Epithelial cell of esophagus (primary cell): ENCODE results near the gene CCNJL.

Experiments used
- DNase-seq: peaks from one replicate; pipeline ENCODE4 v3.0.0; 2010; ENCODE audit warnings: low read depth
- H3K4me3 ChIP-seq: 2 replicates; pipeline ENCODE4 v1.5.1; 2011; ENCODE audit warnings: mild to moderate bottlenecking, low read length, control low read depth
- TF ChIP-seq, protein P1 (sequence below): IDR thresholded peaks from 2 replicates; pipeline ENCODE4 v1.5.1; 2011; ENCODE audit warnings: low read depth, mild to moderate bottlenecking, low read length, control low read depth, inconsistent platforms; ENCODE audit not compliant: insufficient read depth; ENCODE audit errors: missing control alignments

Gene CCNJL

DNA sequence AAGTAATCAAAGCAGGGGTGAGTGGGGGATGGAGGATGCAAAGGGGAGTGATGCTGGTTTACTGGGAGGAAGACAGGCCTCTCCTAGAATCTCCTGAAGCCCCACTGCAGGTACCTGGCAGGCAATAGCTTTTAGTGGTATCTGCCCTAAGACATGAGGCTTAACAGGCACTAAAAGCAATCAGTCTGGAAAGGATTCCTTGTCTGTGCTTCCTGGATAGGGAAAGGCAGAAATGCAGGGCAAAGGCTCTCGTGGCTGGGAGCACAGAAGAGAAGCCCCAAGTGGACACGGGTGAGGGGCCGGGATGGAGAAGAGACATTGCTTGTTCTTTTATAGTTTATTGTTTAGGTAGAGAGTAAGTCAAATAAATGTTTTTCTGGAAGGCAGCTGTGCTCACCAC lies 40.1 kb downstream of the CCNJL start:
- TF ChIP-seq, protein P1, sequence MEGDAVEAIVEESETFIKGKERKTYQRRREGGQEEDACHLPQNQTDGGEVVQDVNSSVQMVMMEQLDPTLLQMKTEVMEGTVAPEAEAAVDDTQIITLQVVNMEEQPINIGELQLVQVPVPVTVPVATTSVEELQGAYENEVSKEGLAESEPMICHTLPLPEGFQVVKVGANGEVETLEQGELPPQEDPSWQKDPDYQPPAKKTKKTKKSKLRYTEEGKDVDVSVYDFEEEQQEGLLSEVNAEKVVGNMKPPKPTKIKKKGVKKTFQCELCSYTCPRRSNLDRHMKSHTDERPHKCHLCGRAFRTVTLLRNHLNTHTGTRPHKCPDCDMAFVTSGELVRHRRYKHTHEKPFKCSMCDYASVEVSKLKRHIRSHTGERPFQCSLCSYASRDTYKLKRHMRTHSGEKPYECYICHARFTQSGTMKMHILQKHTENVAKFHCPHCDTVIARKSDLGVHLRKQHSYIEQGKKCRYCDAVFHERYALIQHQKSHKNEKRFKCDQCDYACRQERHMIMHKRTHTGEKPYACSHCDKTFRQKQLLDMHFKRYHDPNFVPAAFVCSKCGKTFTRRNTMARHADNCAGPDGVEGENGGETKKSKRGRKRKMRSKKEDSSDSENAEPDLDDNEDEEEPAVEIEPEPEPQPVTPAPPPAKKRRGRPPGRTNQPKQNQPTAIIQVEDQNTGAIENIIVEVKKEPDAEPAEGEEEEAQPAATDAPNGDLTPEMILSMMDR: no peak
- no peak for DNase-seq
- H3K4me3 ChIP-seq: no peak overlapping the region

DNA sequence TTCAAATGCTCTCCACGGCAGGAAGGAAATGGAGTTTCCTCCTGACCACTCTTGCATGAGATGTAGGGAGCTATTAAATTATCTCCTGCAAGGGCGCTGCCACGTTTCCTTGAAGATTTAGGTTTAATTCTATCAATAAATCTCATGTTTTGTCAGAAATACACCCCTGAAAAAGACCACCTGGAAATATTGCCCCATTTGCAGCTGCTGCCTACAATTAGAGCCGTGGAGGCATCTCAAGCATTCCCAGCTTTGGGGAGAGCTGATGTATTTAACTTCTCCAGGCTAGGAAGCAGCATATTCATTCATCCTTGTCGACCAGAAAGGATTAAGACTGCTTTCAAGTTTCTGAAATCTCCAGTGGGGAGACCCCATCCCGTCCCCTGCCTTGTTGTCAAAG lies 40.5 kb downstream of the CCNJL start:
- TF ChIP-seq, protein P1: no peak
- no peak for DNase-seq
- no peak overlapping the region for H3K4me3 ChIP-seq

DNA sequence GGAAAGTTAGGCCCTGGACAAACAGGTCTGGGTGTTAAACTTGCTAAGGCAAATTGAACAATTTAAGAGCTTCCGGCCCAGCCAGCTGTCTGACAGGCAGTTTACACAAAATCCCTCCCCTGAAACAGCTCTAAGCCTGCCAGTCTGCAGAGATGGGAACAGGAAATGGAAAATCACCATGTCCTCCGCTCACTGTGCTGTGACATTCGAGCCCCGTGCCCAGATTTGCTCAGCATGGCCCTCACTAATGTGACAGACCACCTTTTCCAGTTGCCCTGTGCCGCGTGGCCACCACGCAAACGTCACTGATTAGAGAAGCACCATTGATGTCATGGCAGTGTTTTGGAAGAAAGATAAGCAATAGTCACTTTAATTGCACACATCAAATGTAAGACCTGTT lies 41.0 kb downstream of the CCNJL start:
- no peak overlapping the region for H3K4me3 ChIP-seq
- TF ChIP-seq, protein P1: no peak
- peak; percentile 63 for DNase-seq

DNA sequence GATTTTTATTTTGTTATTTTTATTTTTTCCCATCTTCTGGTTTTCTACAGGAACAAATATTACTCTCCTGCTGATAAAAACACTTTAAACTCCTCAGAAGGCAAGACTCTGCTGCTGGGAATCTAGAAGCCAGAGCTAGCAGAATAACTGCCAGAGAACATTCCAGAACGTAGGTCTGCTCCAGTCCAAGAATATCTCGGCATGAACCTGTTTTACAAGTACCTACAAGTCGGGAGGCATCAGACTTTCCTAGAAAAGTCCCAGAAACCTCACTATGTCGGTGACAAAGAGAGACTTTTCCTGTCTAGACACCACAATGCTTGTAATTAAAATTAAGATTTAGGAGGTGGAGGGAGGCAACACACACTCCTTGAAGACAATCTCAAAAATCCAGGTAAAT lies 41.7 kb downstream of the CCNJL start:
- peak; percentile 82 for DNase-seq
- no peak overlapping the region for H3K4me3 ChIP-seq
- TF ChIP-seq, protein P1: no peak

DNA sequence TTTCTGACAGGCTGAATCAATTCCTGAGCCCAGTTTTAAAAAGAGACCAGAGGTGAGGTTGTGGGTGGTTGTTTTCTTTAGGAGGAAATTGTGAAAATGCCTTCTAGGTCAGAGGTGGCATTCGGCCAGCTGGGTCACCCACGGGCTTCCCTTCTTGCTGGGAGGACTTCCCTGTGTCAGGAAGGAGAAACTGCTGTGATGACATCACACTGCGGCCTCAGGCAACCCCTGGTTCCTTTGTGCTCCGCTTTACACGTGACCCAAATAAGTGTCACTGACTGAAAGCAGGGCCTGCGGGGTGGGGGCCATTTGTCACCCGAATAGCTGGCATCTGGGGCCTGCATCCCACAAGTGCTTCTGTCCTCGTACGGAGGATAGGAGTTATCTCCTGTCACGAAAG lies 43.3 kb downstream of the CCNJL start:
- DNase-seq: peak; percentile 66
- no peak overlapping the region for H3K4me3 ChIP-seq

DNA sequence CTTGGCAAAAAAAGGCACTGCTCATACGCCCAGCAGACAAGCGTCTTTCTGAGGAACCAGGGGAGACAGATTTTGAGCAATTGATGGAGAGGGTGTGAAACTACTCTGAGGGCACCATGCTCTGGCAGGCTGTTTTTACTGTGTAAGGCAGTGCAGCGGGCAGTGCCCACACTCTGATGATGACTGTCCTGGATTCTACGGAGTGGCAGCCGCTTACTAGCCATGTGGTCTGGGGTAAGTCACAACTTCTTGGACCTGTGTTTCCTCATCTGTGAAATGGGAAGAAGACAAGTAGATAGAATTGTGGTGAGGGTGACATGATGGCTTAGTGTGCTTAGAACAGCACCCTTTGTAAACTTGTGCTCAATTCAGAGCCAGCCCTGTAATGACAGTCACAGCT lies 44.2 kb downstream of the CCNJL start:
- DNase-seq: no peak
- H3K4me3 ChIP-seq: no peak overlapping the region
- TF ChIP-seq, protein P1: no peak

More for the DNA sequence above, 43.3 kb downstream of the CCNJL start:
- TF ChIP-seq, protein P1: no peak

DNA sequence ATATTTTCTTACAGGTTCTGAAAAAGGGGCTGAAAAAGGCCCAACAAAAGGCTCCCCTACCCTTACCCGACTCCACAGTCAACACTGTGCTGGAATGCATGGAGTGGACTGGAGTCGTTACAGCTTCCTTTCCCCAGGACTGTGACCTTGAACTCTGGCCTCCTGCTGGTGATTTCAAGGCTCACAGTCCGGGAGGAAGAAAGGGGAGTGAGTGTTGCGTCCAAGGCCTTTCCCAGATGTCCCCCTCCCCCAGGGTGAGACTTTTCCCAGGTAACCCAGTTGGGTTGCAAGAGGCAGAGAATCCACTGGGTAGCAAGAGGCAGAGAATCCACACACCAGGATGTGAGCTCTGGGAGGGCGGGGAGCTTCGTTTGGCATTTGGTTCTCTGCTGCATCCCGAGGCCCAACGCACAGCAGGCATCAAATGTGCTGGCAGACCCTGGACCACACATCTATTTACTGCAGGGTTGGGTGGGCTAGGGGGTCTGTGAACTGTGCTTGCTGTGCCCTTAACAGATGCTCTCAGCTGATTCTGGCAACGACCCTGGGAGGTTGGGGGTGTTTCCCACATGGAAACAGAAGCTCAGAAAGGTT lies 45.5 kb downstream of the CCNJL start:
- no peak overlapping the region for H3K4me3 ChIP-seq
- TF ChIP-seq, protein P1: no peak
- DNase-seq: no peak
